ENCODE data around the gene PDP2.

DNA sequence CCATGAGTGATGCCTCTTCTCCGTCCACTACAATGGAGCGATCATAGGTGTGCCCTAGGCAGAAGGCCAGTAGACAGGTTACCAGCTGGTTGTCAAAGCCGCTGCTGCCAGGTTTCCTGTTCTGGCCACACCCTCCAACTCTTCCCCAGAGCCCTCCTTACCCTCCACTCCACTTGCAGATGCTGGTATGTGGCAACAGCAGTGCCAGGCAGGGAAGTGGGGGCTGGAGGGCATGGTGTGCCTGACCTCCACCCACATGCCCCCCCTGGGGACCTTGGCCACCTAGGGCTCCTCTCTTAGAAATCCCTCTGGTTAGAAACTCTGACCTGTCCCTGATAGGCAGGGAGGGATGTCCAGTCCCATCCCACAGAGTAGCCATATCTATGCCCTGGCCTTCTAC lies 43.6 kb downstream of the PDP2 start:
- TF ChIP-seq, protein P1, sequence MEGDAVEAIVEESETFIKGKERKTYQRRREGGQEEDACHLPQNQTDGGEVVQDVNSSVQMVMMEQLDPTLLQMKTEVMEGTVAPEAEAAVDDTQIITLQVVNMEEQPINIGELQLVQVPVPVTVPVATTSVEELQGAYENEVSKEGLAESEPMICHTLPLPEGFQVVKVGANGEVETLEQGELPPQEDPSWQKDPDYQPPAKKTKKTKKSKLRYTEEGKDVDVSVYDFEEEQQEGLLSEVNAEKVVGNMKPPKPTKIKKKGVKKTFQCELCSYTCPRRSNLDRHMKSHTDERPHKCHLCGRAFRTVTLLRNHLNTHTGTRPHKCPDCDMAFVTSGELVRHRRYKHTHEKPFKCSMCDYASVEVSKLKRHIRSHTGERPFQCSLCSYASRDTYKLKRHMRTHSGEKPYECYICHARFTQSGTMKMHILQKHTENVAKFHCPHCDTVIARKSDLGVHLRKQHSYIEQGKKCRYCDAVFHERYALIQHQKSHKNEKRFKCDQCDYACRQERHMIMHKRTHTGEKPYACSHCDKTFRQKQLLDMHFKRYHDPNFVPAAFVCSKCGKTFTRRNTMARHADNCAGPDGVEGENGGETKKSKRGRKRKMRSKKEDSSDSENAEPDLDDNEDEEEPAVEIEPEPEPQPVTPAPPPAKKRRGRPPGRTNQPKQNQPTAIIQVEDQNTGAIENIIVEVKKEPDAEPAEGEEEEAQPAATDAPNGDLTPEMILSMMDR (IDR thresholded peaks at IDR 0.05), result no peak
- TF ChIP-seq EP300 (IDR thresholded peaks at IDR 0.05; ENCODE audit: low read depth) (no peak), POLR2AphosphoS5 (IDR thresholded peaks at IDR 0.05) (no peak), POLR2A (IDR thresholded peaks at IDR 0.05) (no peak)

All from transverse colon (tissue), 4 donors.